A549 (cell line): ENCODE results near the gene RPS6KA2.

Source experiments
- TF ChIP-seq, protein P1 (sequence below): fragments of >200 bp; sonication (Bioruptor Twin); formaldehyde crosslinking; IDR thresholded peaks from 3 replicates; pipeline ENCODE4 v1.5.1; 2016
- TF ChIP-seq, protein P2 (sequence below): fragments of 450-650 bp; IDR thresholded peaks from 2 replicates; pipeline ENCODE4 v1.6.1; 2014; ENCODE audit warnings: antibody characterized with exemption

DNA sequence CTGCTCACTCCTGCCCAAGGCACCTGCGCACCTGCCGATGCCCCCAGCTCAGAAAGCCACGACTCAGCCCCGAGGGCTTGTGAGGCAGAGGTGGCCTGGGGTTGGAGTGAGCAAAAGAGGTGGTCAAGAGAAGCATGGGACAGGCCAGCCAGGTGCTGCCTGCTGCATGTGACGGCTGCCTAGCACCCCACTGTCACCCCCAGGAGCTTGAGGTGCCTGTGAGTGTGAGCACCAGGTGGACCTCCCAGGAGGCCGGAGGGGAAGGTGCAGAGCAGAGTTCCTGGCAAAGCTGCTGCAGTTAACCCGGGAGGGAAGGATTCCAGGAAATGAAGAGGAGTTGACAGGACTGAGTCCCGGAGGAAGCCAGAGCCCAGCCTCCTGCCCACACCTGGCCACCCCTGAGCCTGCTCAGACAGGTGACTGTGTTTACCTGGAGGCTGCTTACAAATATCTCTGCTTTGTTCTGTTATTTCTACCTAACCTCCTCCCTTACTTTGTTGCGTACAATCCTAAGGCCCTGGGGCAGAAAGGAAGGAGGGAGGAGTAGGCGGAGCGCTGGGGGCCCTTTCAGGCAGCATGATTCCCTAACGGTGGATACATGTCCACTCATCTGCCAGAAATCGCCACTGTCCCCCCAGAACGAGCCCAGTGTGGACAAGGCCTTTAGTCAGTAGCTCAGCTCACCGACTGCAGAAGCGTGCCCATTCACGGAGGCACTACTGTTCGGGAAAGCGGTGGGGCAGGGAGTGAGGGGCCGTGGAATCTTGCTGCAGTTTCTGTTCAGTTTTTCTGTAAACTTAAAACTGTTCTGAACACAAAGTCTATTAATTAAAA is 156.8 kb downstream of the RPS6KA2 start:
- TF ChIP-seq, protein P1, sequence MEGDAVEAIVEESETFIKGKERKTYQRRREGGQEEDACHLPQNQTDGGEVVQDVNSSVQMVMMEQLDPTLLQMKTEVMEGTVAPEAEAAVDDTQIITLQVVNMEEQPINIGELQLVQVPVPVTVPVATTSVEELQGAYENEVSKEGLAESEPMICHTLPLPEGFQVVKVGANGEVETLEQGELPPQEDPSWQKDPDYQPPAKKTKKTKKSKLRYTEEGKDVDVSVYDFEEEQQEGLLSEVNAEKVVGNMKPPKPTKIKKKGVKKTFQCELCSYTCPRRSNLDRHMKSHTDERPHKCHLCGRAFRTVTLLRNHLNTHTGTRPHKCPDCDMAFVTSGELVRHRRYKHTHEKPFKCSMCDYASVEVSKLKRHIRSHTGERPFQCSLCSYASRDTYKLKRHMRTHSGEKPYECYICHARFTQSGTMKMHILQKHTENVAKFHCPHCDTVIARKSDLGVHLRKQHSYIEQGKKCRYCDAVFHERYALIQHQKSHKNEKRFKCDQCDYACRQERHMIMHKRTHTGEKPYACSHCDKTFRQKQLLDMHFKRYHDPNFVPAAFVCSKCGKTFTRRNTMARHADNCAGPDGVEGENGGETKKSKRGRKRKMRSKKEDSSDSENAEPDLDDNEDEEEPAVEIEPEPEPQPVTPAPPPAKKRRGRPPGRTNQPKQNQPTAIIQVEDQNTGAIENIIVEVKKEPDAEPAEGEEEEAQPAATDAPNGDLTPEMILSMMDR = no peak
- TF ChIP-seq, protein P2, sequence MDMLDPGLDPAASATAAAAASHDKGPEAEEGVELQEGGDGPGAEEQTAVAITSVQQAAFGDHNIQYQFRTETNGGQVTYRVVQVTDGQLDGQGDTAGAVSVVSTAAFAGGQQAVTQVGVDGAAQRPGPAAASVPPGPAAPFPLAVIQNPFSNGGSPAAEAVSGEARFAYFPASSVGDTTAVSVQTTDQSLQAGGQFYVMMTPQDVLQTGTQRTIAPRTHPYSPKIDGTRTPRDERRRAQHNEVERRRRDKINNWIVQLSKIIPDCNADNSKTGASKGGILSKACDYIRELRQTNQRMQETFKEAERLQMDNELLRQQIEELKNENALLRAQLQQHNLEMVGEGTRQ = no peak
